GM19324 (cell line): ENCODE measurements around the gene CSF3R.
A peak's percentile ranks its signal among the peaks of the same experiment; 100 is the strongest.

ENCODE experiments used
- ATAC-seq: cut with Tn5 transposase; IDR thresholded peaks from one replicate; pipeline ENCODE4 v1.9.1; 2021; ENCODE audit warnings: mild to moderate bottlenecking, moderate library complexity; ENCODE audit not compliant: unreplicated experiment, low FRiP score

Gene CSF3R

GRCh38 chr1:36463803-36464604, 18.7 kb downstream of the CSF3R start, which contains the start of gene MRPS15:
TSS of gene MRPS15 (minus strand) at chr1:36464384. CDS start at chr1:36464275, 109 bp downstream.
- peak; percentile 92 for ATAC-seq

- peak; percentile 7 for ATAC-seq
Measured at GRCh38 chr1:36463463-36463802, 19.3 kb downstream of the CSF3R start.

GRCh38 chr1:36458910-36459309, 23.8 kb downstream of the CSF3R start:
- no peak for ATAC-seq

- ATAC-seq: no peak
Measured at GRCh38 chr1:36457691-36458090, 25.0 kb downstream of the CSF3R start.

DNA sequence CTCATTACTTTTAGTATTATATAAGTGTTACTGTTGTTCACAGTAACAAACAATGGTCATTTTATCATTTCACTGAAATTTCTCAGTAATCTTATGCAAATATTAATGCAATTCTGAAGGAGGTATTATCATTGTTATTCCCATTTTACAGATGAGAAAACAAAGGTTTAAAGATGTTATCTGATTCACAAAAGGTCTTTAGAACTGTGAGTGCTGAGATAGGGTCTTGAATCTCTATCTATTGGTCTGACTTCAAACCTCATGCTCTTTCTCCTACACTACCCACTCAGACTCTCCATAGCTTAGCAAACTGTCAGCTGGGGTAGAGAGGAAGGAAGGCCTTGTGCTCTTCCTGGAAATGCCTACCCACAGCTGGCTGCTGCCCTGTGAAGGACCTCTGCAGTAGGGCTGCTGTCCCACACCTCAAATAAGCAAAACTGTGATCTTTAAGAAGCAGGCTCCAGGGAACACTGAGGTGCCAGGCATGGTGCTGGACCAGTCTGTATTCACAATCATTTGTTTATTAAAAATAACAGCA, 26.3 kb downstream of the CSF3R start:
- ATAC-seq: no peak

- no peak for ATAC-seq
Measured at GRCh38 chr1:36455386-36455785, 27.3 kb downstream of the CSF3R start.

DNA sequence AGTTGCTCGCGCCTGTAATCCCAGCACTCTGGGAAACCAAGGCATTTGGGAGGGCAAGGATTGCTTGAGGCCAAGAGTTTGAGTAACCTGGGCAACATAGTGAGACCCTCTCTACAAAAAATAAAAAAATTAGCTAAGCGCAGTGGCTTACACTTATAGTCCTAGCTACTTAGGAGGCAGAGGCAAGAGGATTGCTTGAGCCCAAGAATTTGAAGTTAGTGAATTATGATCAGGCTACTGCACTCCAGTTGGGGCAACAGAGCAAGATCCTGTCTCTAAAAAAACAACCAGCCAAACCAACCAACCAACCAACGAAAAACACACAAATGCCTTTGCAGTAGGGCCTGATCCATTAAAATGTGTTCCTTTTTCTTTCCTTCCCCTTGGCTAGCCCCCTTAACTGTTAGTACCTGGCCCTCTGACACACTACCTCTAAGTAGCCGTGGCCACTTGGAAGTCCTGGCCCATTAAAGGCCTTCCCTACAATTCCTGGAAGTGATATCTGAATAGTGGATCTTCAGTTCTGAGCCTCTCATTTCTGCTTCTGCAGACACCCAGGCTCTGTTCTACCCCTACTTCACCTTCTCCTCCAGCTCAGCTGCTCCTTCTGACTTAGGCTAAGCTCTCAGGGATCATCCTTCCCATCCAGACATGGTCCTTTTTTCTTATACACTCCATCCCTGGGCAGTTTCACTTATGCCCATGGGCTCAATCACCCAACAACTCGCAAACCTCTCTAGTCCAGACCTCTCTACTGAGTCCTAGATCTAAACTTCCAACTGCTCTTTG, 28.9 kb downstream of the CSF3R start:
- ATAC-seq: no peak

DNA sequence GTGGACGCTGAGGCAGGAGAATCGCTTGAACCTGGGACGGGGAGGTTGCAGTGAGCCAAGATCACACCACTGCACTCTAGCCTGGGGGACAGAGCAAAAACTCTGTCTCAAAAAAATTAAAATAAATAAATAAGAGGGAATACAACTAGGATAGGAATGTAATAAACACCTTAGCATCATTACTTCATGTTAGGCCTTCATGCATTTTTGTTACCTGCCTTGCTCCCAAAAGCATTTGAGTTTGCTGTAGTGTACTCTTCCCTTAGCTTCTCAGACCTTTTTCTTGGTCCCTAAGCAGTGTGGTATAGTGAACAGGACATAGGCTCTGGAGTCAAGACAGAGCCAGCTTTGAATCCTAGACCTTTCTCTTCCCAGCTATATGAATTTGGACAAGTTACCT, 29.7 kb downstream of the CSF3R start:
- no peak for ATAC-seq

DNA sequence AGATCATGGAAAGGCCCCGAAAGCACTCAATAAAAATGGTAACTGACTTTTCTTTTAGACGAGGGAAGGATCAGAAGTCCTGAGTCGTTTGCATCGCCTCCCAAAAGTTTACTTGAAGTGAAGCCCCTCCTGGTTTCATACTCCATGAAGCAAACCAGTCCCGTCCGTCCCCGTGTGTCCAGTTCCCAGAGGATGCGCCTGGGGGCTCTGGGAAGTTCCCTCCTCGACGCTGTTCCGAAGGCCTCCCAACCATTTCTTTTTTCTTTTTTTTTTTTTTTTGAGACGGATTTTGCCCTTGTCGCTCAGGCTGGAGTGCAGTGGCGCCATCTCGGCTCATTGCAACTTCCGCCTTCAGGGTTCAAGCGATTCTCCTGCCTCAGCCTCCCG, 31.8 kb downstream of the CSF3R start:
- ATAC-seq: no peak

- ATAC-seq: peak; percentile 98
Measured at GRCh38 chr1:36450270-36450918, 32.3 kb downstream of the CSF3R start, which contains the start of gene OSCP1. TSS of gene OSCP1 (minus strand) at chr1:36450451. CDS start at chr1:36450369, 82 bp downstream.

GRCh38 chr1:36448530-36449056, 34.1 kb downstream of the CSF3R start:
- ATAC-seq: no peak

DNA sequence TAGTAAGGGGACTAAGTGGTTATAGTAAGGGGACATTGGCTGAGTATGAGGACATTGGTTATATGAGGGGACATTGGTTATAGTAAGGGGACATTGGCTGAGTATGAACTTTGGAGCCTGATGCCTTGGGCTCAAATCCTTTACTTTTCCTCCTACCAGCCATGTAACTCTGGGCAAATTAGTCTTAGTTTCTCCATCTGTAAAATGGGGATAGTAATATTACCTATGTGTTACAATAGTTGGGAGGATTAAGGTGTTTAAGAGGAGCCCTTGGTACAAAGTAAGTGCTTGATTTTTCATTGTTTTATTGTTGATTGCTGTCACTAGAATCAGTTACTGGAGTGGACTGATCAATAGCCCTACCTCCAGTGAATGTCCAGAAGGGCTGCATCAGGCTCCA, 35.3 kb downstream of the CSF3R start:
- ATAC-seq: no peak

- ATAC-seq: no peak
Measured at GRCh38 chr1:36446746-36447145, 36.0 kb downstream of the CSF3R start.

- no peak for ATAC-seq
Measured at GRCh38 chr1:36446271-36446670, 36.4 kb downstream of the CSF3R start.

- ATAC-seq: no peak
Measured at GRCh38 chr1:36443297-36443696, 39.4 kb downstream of the CSF3R start.

GRCh38 chr1:36442337-36442736, 40.4 kb downstream of the CSF3R start:
- no peak for ATAC-seq

GRCh38 chr1:36440646-36441045, 42.1 kb downstream of the CSF3R start:
- no peak for ATAC-seq

- no peak for ATAC-seq
Measured at GRCh38 chr1:36440044-36440443, 42.7 kb downstream of the CSF3R start.

- no peak for ATAC-seq
Measured at GRCh38 chr1:36438715-36439114, 44.0 kb downstream of the CSF3R start.

DNA sequence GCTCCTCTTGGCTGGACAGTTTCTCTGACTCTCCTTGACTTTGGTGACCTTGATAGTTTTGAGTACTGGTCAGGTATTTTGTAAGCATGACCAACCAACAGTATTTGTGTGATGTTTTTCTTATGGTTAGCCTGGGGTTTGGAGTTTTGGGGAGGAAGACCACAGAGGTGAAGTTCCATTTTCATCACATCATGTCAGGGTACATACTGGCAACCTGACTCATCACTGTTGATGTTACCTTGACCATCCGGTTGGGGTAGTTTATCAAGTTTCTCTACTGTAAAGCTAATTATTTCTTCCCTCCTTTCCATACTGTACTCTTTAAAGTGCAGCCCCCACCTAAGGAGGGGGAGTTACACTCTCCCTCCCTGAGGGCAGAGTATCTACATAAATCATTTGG, 45.9 kb downstream of the CSF3R start:
- ATAC-seq: no peak

DNA sequence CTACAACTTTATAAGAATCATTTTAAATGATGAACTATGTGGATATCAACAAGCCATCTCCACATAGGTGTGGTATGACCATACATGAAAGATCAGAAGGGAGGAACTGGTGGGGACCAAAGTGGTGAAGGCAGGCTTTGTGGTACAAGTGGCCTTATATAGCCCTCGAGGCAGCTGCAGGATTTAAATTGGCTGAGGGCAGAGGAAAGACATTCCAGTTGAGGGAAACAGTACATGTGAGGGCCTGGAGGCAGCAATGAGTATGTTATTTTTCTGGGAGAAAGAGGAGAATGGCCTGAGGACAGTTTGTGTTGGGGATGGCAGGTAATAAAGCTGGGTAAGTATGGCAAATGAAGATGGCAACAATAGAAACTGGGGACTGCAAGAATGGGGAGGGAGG, 49.6 kb downstream of the CSF3R start:
- ATAC-seq: no peak
